ENCODE measurements around the gene IFI27.

IFI27 gene

DNA sequence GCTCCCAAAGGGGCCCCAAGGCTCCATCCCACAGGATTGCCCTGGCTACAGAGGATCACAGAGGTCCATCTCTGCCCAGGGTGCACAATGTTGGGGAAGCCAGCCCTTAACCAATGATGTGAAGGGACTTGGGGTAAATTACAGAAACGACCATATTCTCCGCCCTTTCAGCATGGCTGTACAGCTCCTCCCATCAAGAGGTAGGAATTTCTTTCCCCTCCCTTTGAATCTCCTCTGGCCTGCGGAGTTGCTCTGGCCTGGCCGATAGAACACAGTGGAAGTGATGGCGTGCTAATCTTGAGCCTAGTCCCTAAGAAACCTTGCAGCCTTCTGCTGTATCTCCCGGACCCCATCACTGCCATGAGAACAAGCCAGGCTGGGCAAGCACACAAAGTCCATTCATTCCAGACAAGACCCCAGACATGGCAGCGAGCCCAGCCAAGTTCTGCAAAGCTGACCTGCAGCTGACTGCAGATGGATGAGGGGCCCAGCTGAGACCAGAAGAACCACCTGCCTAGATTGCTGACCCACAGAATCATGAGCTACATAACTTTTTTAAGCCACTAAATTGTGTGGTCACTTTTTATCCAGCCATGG lies 6.9 kb upstream of the IFI27 start:
- no peak for DNase-seq

DNA sequence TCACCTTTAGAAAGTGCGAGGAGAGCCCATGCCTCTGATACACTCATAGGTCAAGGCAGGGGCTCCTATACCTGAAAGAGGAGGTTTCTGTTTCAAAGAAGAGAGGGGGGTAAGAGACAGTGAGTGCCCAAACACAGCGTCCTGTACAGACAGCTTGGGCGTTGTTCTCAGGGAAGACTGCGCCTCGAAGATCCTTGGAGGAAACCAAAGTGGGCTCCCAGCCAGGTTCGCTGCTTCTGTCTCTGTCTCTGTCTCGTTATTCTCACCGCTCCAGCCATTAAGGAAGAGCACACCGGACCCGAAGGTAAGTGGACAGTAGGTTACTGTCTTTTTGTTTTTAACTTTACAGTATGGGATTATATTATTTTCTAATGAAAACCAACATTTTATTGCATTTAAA lies 5.8 kb upstream of the IFI27 start:
- no peak for DNase-seq

DNA sequence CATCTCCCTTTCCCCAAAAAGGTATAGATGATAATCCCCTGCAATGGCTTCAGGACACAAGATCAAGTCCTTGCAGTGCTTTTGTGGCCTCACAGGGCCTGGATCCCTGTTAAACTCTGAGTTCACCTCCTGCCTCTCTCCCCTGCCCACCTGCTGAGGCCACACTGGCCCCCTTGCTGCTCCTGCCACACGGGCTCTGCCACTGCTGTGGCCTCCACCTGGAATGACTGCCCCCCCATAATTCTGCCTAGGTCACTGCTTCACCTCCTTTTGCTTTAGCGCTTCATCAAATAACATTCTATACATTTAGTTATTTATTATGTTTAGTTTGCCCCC lies 653 bp upstream of the IFI27 start:
- no peak for DNase-seq

DNA sequence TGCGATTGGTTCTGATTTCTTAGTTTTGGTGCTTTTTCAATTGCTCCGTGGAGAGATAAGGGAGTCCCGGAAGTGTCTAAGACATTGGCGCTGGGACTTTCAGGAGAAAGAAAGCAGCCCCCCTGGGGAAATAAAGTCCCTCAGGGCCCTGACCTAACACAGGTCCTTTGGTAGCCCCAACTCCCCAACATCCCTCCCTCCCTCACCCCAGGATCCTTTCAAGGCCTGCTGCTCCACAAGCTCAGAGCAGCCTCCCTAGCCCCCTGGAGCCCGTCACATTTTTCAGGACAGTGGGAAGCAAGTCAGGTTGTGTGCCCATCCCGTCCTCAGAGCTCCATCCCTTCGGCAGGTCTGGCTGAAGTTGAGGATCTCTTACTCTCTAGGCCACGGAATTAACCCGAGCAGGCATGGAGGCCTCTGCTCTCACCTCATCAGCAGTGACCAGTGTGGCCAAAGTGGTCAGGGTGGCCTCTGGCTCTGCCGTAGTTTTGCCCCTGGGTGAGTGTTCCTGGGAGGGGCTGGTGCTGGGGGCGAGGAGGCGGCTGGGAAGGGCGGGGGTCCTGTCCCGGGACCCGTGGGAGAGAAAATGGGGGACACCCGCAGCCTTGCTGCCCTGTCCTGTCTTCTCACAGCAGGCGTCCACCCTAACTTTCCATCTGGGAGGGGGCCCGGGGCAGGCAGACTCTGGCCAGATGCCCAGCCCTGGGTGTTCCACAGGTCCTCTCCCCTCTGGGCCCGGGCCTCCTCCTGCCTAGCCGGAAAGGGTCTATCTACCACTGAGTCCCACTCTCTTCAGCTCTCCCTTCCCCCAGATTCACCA lies 950 bp downstream of the IFI27 start:
- no peak for DNase-seq

DNA sequence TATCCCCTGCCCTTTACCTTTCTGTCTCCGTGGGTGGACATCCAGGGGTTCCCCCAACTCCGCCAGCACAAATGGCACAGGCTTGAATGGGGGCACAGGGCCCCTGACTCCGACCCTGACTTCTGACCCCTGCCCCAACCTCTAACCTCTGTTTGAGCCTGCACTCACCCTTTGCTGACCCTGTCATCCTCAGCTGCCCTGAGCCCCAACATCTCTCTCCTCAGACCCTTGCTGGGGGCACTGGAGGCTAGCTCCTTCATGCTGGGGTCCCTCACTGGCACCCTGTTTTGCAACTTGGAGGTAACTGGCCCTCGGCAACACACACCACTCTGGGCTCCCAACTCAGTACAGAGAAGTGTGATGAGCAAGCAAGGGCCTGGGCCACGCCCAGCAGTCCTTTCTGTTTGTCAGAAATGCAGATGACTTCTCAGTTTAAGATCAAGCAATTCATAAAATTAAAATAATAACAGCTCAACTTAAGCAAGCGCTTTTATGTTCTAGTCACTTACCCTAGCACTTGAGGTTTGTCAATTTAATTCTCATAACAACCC lies 2.1 kb downstream of the IFI27 start:
- no peak for DNase-seq

DNA sequence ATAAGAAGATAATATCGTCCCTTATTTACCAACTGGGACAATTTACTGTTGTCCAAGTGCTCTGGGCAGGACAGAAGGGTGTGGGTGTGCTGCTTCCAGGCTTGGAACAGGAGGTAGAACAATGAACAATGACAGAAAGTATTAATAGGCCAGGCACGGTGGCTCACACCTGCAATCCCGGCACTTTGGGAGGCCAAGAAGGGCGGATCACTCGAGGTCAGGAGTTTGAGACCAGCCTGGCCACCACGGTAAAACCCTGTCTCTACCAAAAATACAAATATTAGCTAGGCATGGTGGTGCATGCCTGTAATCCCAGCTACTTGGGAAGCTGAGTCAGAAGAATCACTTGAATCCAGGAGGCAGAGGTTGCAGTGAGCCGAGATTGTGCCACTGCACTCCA lies 2.5 kb downstream of the IFI27 start:
- DNase-seq, result no peak

DNA sequence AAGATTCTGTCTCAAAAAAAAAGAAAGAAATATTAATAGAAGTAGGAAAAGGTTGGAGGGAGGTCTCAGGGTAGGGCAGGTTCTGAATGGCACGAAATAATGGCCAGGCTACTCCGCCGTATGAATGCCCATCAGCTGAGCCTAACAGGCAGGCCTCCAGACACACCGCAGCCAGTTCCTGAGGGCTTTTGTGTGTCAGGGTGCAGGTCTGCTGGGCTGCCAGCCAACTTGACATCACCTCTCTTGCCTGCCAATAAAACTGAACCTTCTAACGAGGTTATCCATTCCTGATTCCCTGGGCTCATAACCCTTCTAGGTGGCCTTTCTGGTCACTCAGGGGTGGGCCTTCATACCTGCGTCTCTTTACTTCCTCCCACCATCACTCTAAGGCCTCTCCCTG lies 3.0 kb downstream of the IFI27 start:
- DNase-seq, result no peak

DNA sequence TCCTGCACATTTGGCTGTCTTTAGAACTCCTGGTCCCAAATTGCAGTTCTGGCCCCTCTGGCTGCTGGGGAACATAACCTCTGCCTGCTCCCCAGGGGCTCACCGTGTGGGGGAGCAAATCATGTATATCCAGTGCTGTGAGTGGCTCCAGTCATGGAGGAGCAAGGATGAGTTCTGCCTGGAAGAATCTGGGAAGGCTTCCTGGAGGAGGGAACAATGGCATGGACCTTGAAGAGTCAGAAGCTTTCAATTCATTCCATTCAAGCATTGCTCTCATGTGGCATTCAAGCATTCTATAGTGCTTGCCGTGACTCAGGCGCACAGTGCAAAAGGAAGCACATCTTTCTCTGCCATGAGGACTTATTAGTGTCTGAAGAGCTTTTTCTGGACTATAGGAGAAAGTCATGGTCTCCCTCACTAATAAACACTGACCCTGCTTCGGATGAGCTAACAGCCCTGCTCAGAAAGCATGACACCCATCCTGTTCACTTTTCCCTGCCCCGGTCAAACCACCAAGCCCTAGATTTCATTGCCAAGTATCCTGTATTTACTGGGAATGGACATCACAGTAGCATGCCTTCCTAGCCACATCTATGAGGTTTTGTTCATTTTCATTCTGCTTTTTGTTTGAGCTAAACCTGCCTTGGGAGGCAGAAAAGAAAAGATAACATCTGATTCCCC lies 3.5 kb downstream of the IFI27 start:
- DNase-seq, result no peak

DNA sequence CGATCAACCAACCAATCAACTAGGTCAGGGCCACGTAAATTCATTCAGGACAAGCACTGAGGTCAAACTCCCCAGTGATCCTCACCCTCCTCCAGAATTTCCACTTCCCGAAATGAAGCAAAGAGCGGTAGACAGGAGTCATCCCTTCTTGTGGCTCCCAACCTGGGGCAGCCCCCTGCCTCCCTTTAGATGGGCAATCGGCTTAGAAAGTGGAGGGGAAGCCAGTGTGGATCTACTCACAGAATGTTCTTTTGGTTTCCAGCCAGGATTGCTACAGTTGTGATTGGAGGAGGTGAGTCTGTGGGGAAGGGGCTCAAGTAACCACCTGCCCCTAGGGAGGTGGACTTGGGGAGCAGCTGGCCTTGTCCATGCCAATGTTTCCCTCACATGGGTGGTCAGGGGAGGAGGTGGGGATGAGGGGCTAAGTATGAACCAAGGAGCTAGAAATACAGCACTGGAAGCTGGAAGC lies 4.1 kb downstream of the IFI27 start:
- DNase-seq, result no peak

DNA sequence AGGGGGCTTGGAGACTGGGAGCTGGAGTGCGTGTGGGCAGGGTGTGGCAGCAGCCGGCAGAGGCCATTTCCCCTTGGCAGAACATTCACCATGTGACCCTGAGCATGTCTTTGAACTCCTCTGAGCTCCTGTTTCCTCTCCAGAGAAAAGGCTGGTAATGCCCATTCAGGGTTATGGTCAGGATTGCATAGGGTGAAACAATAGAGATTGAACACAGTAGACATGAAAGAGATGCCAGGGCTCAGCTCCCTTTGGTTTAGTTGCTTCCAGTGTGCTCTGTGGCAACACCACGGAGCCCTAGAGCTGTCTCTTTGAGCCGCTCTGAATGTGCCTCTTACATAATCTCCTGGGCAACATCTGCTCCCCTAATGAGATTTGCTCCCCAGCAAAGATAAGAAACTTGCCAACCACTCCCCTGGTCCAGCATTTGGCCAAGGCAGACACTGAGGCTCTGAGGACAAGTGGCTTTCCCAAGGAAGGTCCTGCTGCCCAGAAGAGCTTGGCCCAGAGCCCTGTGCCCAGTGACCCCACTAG lies 4.6 kb downstream of the IFI27 start:
- DNase-seq, result no peak

DNA sequence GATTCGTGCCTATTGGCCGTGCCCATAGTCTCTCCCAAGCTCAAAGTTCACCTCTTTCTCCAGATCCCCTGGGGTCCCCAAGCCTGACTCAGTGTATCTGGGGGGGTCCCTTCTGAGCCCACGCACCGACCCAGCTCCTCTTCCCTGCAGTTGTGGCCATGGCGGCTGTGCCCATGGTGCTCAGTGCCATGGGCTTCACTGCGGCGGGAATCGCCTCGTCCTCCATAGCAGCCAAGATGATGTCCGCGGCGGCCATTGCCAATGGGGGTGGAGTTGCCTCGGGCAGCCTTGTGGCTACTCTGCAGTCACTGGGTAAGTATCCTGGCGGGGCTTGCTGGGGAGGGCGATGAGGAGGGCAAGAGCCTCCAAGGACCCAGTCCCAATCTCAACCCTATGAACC lies 5.1 kb downstream of the IFI27 start:
- DNase-seq, result no peak

DNA sequence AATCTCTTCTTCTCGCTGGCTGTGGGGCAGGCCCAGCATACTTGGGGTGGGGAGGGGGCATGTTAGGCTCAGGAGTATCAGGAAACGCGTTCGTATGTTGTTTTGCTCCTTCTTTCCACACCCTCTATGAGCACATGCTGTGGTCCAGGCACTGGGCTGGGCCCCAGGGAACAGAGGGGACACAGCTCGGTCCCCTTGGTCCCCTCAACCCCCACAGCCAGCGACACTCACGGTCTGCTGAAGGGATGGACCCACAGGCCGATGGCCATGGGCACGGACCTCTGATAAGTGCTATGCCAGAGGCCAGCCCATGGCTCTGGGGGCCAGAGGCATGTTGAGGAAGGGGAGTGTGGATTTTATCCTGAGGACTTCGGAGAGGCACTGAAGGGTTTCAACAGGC lies 6.2 kb downstream of the IFI27 start:
- no peak for DNase-seq

DNA sequence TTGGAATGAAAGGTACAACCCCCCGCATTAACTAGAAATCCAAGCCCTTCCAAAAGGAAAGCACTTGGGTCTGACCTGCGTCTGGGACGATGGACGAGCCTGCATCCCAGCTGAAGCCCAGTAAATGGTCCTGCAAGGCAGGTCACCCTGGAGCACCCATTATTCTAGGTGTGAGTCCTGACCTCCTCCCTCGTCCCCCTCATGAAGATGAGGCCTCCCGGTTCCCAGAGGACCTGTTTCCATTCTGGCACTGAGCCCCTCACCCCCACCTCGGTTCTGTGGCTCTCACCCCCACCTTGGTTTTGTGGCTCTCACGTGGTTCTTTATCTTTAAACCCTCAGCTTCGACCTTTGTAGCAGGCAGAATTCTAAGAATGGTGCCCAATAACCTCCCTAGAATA lies 7.3 kb downstream of the IFI27 start:
- no peak for DNase-seq

DNA sequence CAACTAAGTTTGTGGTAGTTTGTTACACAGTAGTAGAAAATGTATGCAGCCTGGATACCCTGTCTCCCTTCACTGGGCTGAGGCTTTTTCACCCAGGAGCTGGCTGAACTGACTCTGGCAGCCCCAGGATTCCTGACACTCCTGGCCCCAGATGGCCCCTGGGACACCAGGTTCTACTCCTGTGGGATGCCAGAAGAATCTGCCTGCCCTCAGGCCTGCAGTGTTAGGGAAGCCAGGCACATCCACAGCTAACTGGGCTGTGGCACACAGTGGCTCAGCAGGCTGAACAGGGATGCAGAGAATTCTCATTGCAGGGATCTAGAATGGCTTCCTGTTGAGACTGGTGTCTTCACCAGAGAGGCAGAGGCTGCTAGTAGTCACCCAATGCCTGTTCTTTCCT lies 8.5 kb downstream of the IFI27 start:
- DNase-seq, result no peak

DNA sequence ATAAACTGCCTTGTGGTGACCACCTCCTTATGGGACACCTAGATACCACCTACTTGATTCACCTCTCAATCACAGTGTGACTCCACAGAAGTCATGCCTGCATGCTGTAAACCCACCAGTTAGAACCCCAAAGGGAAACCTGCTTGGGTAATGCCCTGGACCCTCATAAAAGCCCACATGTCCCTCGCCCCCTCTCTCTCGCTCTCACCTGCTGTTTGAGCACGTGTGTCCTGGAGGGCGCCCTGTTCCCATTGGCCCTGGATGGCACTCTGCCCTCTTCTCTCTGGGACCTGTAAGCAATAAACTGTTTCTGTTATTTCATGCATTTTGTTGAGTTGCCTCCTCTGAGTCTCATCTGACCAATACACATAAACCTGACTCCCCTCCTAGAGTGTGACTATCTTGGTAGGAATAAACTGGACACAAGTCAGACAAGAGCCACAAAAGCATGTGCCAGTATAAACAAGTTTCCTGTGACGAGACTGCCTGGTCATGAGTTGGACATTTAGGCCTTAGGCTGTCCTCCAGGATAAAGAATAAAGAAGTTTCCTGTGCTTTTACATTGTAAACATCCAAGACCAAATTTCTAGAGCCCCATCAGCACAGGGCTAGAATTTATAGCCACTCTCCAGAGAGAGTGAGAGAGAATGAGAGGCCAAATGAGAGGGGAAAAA lies 10.3 kb downstream of the IFI27 start:
- DNase-seq, result no peak

DNA sequence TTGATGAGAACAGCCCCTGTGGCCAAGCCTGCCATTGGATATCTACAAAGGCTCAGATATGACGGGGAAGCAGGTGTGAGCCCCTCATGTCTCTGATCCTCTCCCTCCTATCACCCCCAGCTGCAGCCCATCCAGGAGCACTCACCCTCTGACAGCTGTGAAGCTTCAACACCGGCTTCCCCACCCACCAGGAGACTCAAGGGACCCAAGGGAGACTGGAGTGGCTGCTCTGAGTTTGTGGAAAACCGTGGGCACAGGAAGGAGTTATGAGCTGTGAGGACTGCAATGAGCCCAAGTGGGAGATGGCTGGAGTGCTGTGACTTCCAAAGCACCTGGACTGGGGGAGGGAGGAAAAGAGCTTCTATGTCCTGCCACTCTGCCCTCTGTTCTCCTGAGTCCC lies 10.9 kb downstream of the IFI27 start:
- DNase-seq, result no peak

DNA sequence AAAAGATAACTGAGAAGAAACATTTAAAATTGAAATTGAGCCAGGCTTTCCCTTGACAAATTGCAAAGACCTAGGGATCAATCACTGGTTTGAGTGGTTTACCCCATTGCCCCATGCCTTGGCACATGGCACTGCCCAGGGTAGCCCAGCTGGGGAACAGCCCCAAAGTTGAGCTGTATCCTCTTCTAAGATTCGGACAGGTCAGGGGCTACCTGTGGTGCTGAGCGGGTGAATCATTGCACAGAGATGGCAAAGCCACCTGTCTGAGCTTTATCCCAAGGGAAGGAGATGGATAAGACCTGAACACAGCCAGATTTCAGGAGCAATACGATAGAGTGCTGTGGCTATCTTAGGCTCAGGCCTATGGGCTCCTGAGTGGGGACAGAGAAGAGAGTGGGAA lies 11.9 kb downstream of the IFI27 start:
- DNase-seq, result no peak

DNA sequence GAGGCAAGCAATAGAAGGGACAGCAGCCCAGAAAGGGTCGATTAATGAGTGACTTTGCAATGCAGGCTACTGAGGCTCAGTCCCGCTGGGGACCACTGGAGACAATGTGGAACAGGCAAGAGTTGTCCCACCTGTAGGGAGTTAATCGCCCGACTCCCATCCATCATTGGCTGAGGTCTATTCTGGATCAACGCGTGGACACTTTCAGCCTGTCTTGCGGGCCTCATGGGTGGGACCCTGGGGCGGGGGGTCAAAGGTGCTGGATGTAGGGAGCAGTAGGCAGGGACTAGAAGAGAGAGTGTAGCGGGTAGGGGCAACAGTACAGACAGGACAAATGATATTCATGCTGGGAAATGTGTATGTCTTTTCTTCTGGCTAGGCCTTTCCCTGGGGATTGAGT lies 12.8 kb downstream of the IFI27 start:
- DNase-seq, result no peak

DNA sequence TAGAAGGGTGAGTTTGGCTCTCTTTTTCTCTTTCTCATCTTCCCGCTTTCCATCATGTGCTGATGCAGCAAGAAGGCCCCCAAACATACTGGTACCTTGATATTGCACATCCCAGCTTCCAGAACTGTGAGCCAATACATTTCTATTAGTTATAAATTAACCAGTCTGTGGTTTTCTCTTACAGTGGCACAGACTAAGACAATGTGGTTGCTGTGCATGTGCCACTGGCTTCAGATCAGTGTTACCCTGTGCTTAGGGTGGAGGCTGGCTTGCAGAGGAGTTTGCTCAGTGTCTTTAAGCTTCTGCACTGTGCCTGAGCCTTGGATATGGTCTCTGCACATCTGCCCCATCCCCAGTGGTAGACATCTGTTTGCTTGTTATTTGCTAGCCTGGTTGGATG lies 13.3 kb downstream of the IFI27 start:
- no peak for DNase-seq

DNA sequence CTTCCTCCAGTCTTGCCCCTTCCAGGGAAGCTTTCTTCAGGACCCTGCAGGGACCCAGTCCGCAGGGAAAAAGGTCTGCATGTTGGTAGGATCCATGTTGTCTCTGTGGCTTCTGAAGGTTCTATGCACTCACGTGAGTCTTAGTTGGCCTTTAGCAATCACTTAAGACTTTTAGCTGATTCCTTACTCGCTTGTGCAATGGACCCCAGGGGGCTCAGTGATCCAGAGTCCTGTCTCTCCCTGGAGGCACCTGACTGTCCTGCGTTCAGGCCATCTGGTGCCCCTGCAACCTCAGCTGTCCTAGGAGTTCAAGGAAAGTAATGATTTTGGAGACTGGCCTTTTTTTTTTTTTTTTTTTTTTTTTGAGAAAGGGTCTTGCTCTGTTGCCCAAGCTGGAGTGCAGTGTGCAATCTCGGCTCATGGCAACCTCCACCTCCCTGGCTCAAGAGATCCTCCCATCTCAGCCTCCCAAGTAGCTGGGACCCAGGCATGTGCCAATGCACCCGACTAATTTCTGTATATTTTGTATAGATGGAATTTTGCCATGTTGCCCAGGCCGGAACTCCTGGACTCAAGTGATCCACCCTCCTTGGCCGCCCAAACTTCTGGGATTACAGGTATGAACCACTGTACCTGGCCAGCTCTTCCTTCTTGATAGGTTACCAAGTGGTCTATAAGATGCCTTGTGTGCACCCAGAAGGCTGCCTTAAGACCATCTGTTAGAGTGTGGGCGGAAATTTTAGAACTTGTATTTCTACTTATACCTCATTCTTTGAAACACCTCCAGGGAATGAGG lies 14.2 kb downstream of the IFI27 start:
- no peak for DNase-seq

DNA sequence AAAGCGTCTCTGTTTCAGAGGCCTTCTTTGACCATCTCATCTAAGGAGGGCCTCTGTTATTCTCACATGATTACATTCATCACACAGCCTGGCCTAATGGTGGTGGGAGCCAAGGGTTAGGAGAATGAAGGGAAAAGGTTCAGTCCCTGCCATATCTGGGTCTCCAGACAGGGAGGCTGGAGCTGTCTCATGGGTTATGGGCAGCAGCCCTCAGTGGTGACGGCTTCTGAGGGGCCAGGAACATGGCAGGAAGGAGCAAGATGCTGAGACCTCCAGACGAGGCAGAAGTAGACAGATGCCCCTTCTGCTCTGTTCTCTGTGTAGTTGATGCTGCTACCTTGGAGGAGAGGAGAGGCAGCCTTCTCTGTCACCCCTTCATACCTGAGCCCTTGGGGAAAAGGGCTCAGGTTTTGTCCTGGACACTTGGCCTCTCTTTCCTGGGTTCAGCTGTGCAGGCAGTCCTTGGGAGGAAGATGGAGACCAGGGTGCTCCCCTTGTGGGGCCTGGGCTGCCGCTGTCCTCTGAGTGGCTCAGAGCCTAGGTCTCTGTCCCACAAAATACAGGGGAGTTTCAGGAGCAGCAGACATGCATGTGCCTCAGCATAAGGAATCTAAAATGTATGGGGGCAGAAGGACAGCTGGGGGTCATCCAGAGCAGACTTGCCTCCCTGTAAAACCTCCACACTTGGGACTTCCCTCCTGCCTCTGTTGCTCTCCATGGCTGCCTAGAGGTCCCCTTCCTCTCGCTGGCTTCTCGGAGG lies 15.3 kb downstream of the IFI27 start:
- DNase-seq, result no peak

DNA sequence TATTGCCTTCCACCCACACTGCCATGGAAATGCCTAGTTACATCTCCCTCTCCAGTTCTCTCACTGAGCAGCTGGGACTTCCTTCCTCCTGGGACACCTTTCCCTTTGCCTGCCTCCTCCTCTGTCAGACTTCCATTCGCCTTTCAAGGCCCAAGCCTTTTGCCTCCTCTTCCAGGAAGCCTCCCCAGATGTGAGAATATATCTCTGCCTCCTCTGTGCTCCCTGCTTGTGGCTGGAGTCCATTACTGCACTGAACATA lies 15.8 kb downstream of the IFI27 start:
- no peak for DNase-seq
